Mucosa of descending colon (tissue), 3 donors: ENCODE results near the gene SLC1A7. TPM values are rescaled to one million over a fixed set of nuclear protein-coding genes. Genes with fewer than 3 reads are reported as not detected.

ENCODE experiments used
- ATAC-seq: fragments of 200-7000 bp; cut with Tn5 transposase; one replicate; pipeline ENCODE4 v1.9.1; 2020; ENCODE audit warnings: mild to moderate bottlenecking, moderate library complexity
- DNase-seq, 3 donors: peaks; one replicate each; pipeline ENCODE4 v3.0.0-alpha.2; 2020
- H3K36me3 ChIP-seq: fragments of 200-600 bp; one replicate; pipeline ENCODE4 v1.8.0; 2021; ENCODE audit warnings: low read depth, mild to moderate bottlenecking
- H3K4me1 ChIP-seq: fragments of 200-600 bp; one replicate; pipeline ENCODE4 v1.8.0; 2021; ENCODE audit warnings: low read depth, mild to moderate bottlenecking
- H3K4me3 ChIP-seq: fragments of 200-600 bp; one replicate; pipeline ENCODE4 v1.8.0; 2021; ENCODE audit warnings: mild to moderate bottlenecking
- H3K9me3 ChIP-seq: fragments of 200-600 bp; one replicate; pipeline ENCODE4 v1.8.0; 2021; ENCODE audit warnings: mild to moderate bottlenecking
- CTCF ChIP-seq: fragments of 200-600 bp; IDR thresholded peaks from one replicate; pipeline ENCODE4 v1.8.0; 2022; ENCODE audit warnings: antibody characterized with exemption, mild to moderate bottlenecking
- intact Hi-C, 2 donors: fragments of 100-400 bp; cut with DNase I in 1 of 2; cut with micrococcal nuclease in 1 of 2; formaldehyde crosslinking; loops; one replicate each; pipeline versions ENCODE4 v1.11.0 to v1.11.1; 2022; cut with DNase I, micrococcal nuclease
- total RNA-seq, 3 donors: library from RNA; stranded (reverse); fragmentation: NEBNext Ultra II Directional in 2 of 3; extraction: Animal tissue kit (Norgen Biotek cat#: 25700) in 2 of 3; gene quantifications; one replicate each; pipeline versions ENCODE4 v1.2.1 to v1.2.4, GENCODE V29; 2021 to 2023
- donor health status: DM: no; HTN: no; CAD: no; lungs with moderate emphysema.
- donor health status: DM: no; HTN: no; CAD: no.
- donor health status: DM: no; HTN: yes; CAD: no.

Gene SLC1A7
- total RNA-seq, 3 donors from 2014 or later: 0.72 to 0.98 (median 0.93) TPM

DNA sequence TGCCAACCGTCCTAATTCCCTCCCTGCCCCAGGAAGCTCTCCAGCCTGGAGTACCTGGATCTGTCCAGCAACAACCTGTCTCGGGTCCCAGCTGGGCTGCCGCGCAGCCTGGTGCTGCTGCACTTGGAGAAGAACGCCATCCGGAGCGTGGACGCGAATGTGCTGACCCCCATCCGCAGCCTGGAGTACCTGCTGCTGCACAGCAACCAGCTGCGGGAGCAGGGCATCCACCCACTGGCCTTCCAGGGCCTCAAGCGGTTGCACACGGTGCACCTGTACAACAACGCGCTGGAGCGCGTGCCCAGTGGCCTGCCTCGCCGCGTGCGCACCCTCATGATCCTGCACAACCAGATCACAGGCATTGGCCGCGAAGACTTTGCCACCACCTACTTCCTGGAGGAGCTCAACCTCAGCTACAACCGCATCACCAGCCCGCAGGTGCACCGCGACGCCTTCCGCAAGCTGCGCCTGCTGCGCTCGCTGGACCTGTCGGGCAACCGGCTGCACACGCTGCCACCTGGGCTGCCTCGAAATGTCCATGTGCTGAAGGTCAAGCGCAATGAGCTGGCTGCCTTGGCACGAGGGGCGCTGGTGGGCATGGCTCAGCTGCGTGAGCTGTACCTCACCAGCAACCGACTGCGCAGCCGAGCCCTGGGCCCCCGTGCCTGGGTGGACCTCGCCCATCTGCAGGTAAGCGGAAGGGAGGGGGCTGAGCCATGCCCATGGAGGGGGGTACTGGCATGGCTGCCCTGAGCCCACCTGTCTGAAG is 63.9 kb downstream of the SLC1A7 start:
- intact Hi-C loops: no loop called here
- Histone ChIP-seq H3K36me3 (no peaks in the 10 kb centered on the region), H3K4me1 (no peaks in the 10 kb centered on the region), H3K9me3 (no peaks in the 10 kb centered on the region), H3K4me3 (no peak overlapping the region)
- TF ChIP-seq CTCF: no peak
- no peak for ATAC-seq
- DNase-seq: peak in 2 of 3 donors; percentile 13 to 46

- intact Hi-C loops: no loop called here
- H3K4me3 ChIP-seq: no peak overlapping the region
- DNase-seq (peak in 2 of 3 donors; percentile 7 to 31), ATAC-seq (no peak)
- H3K4me1 ChIP-seq: no peaks in the 10 kb centered on the region
- H3K9me3 ChIP-seq: no peaks in the 10 kb centered on the region
- H3K36me3 ChIP-seq: no peaks in the 10 kb centered on the region
- no peak for TF ChIP-seq CTCF
Observed at GRCh38 chr1:53077599-53077965, 64.9 kb downstream of the SLC1A7 start.

DNA sequence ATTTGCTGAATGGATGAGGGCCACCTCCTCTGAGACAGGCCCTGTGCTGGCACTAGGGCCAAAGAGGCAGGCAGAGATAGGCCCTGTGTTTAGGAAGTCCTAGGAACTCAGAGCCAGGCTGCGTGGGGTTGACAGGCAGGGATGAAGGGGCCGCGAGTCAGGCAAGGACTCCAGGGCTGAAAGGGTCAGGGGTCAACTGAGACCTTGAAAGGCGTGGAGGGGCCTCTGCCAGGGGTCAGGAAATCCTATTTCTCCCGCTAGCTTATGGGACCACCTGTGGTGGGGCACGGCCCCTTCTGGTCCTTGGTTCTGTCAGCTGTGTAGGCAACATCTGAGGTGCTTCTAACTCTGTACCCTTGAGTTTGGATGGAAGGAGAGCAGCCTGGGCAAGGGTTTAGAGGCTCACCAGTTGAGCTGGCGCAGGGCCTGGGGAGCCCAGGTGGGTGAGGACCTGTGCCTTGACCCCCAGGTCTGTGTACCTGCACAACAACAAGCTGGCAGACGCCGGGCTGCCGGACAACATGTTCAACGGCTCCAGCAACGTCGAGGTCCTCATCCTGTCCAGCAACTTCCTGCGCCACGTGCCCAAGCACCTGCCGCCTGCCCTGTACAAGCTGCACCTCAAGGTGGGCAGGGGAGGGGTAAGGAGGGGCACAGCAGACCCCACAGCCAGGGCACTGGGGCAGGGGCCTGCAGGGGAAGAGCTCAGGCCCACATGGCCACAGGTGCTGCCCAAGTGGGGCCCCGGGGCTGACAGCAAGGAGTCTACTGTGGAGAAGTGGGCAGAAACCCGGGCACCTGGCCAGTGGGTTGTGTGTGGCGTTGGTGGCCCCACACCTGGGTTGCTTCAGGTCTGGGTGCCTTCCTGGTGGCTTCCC is 65.5 kb downstream of the SLC1A7 start:
- intact Hi-C loops: no loop called here
- Histone ChIP-seq H3K4me1 (no peaks in the 10 kb centered on the region), H3K36me3 (no peaks in the 10 kb centered on the region), H3K4me3 (no peak overlapping the region), H3K9me3 (no peaks in the 10 kb centered on the region)
- ATAC-seq: no peak
- DNase-seq: peak in 2 of 3 donors; percentile 16 to 26
- TF ChIP-seq CTCF: no peak

DNA sequence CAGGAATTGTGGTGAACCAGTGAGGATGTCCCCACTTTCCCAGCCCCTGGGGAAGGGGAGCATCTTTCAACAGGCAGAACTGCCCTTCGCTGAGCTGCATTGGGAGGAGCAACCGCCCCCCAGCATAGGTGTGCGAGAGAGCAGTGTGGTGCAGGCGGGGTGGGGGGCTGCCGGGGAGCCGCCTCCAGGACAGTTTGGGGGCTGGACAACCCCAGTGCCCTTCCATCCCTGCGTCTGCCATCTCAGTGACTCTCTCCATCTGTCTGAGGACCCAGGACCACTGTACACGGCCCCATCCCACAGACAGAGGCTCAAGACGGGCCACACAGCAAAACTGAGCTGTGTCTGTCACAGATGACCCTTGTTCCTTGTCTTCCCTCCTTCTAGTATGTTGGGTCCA is 66.3 kb downstream of the SLC1A7 start:
- Histone ChIP-seq H3K4me1 (no peaks in the 10 kb centered on the region), H3K36me3 (no peaks in the 10 kb centered on the region), H3K4me3 (no peak overlapping the region), H3K9me3 (no peaks in the 10 kb centered on the region)
- intact Hi-C loops: no loop called here
- ATAC-seq (no peak), DNase-seq (peak in 1 of 3 donors; percentile 19)
- no peak for TF ChIP-seq CTCF

DNA sequence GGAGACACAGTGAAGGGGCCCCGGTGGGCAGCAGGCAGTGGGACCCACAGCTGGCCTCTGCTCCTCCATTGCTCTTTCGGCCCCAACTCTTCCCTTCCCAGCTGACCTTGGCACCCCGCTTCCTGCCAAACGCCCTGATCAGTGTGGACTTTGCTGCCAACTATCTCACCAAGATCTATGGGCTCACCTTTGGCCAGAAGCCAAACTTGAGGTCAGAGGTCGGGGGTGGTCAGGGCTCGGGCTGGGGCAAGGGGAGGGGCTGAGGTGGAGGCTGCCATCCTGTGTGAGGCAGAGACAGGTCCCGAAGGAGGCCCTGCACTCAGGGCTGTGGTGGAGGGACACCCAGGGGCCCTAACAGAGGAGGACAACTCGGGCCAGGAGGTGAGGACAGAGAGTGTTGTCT is 66.7 kb downstream of the SLC1A7 start:
- Histone ChIP-seq H3K4me1 (no peaks in the 10 kb centered on the region), H3K9me3 (no peaks in the 10 kb centered on the region), H3K36me3 (no peaks in the 10 kb centered on the region), H3K4me3 (no peak overlapping the region)
- intact Hi-C loops: no loop called here
- DNase-seq (peak in 1 of 3 donors; percentile 27), ATAC-seq (no peak)
- no peak for TF ChIP-seq CTCF
